Testis (tissue), 2 donors: Measurements from ENCODE around the gene QSOX2.

Experiments used
- CTCF ChIP-seq, 3 experiments: fragments of 450-650 bp in 2 of 3; fragments of 200-600 bp in 1 of 3; sonication (generic) in 1 of 3; IDR thresholded peaks; one replicate each; pipeline ENCODE4 v1.5.1; 2016 to 2019; ENCODE audit warnings: antibody characterized with exemption in 3 of 3, mild to moderate bottlenecking in 2 of 3, moderate library complexity in 1 of 3
- POLR2A ChIP-seq: fragments of 450-650 bp; IDR thresholded peaks from one replicate; pipeline ENCODE4 v1.6.1; 2017; ENCODE audit warnings: antibody characterized with exemption, mild to moderate bottlenecking, moderate library complexity

- TF ChIP-seq POLR2A (no peak), CTCF (IDR thresholded peaks at IDR 0.05) (no peak)
Measured at GRCh38 chr9:136179761-136180160, 65.9 kb downstream of the QSOX2 start.
